Smooth muscle cell (in vitro differentiated cells): ENCODE data around the gene PRRT1. TPM values are rescaled to one million over a fixed set of nuclear protein-coding genes. Genes with fewer than 3 reads are reported as not detected.

Experiments
- DNase-seq: peaks from one replicate; lab custom pipeline; 2025; ENCODE audit not compliant: unreplicated experiment; lab: John Stamatoyannopoulos, UW
- H2AFZ ChIP-seq: fragments of 200-600 bp; sonication (generic); 2 replicates; pipeline ENCODE4 v1.6.0; 2016; ENCODE audit warnings: antibody characterized with exemption, low read depth, mild to moderate bottlenecking
- H3F3A ChIP-seq: fragments of 200-600 bp; sonication (generic); 2 replicates; pipeline ENCODE4 v1.6.0; 2017; ENCODE audit warnings: antibody characterized with exemption, low read depth
- H3K27ac ChIP-seq: fragments of 200-600 bp; sonication (generic); 2 replicates; pipeline ENCODE4 v1.5.1; 2016; ENCODE audit warnings: low read depth, mild to moderate bottlenecking
- H3K27me3 ChIP-seq: fragments of 200-600 bp; sonication (generic); 2 replicates; pipeline ENCODE4 v1.6.1; 2016; ENCODE audit warnings: low read depth, mild to moderate bottlenecking
- H3K36me3 ChIP-seq: fragments of 200-600 bp; sonication (generic); 2 replicates; pipeline ENCODE4 v1.5.1; 2016; ENCODE audit warnings: low read depth
- H3K4me1 ChIP-seq: fragments of 200-600 bp; sonication (generic); 2 replicates; pipeline ENCODE4 v1.5.1; 2016; ENCODE audit warnings: low read depth
- H3K4me2 ChIP-seq: fragments of 200-600 bp; sonication (generic); 2 replicates; pipeline ENCODE4 v1.6.0; 2016; ENCODE audit warnings: mild to moderate bottlenecking
- H3K4me3 ChIP-seq: fragments of 200-600 bp; sonication (generic); 2 replicates; pipeline ENCODE4 v1.5.1; 2016; ENCODE audit warnings: mild to moderate bottlenecking
- H3K79me2 ChIP-seq: fragments of 200-600 bp; sonication (generic); 2 replicates; pipeline ENCODE4 v1.6.0; 2016; ENCODE audit warnings: low read depth, mild to moderate bottlenecking
- H3K9ac ChIP-seq: fragments of 200-600 bp; sonication (generic); 2 replicates; pipeline ENCODE4 v1.6.0; 2016; ENCODE audit warnings: low read depth
- H3K9me3 ChIP-seq: fragments of 200-600 bp; sonication (generic); replicated peaks from 2 replicates; pipeline ENCODE4 v1.5.1; 2016; ENCODE audit warnings: low read depth
- H4K20me1 ChIP-seq: fragments of 200-600 bp; sonication (generic); 2 replicates; pipeline ENCODE4 v1.6.0; 2016; ENCODE audit warnings: low read depth
- WGBS: methylation state at CpG from one replicate; pipeline ENCODE4 v1.1.7; 2016; ENCODE audit warnings: low lambda C conversion rate; 5-methylcytosine and 5-hydroxymethylcytosine counted together
- polyA plus RNA-seq: library from polyadenylated mRNA; unstranded; fragments of >200 nt; fragmentation: Nextera tagmentation; extraction: Ambion mirVana; gene quantifications from 2 replicates; pipeline ENCODE4 v1.2.1, GENCODE V29; 2016
- total RNA-seq: library from RNA; depleted of rRNA; stranded (reverse); fragments of >200 nt; gene quantifications from 2 replicates; pipeline ENCODE4 v1.2.3, GENCODE V29; 2014
- TF ChIP-seq, protein P1 (sequence below): fragments of 200-600 bp; sonication (generic); IDR thresholded peaks from 2 replicates; pipeline ENCODE4 v1.5.1; 2017; ENCODE audit warnings: borderline replicate concordance, mild to moderate bottlenecking, antibody characterized with exemption; ENCODE audit not compliant: insufficient read depth, poor library complexity, severe bottlenecking

PRRT1 gene
- total and polyA plus RNA-seq, 2 experiments from 2014 or later: 3.3 TPM; not detected in 1

DNA sequence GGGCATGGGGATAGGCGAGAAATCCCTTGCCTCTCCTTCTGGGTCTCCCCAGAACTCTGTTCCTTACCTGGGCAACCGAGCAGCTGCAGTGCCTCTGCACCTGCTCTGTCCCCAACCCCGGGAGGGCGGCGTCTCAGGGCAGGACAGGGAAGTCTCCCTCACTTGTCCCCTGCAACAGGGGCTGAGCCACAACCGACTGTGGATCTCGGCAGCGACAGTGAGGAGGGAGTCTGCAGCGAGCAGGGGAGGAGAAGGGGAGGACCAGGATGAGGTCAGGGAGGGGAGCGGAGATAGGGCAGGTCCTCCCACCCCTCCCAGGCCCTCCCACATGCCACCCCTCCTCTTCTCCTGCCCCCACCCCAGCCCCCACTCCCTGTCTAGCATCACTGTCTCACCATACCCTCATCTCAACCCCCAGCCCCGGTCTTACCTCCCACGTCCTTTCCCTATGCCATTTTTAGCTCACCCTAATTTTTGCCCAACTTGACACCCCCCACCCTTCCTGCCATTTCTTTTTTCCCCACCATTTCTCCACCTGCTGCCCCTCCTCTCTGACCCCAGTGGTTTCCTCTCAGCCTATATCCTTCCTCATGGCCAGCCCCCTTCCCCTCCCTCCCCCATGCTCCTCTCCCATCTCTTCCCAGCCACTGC lies 42.5 kb downstream of the PRRT1 start, which contains the start of gene TNXB:
Gene TNXB (minus strand): TSS at position 225 of the 651 bp plus-strand sequence. CDS start 11,140 bp downstream, outside the sequence.
- no peak within 1 kb of the TSS for H3K27ac ChIP-seq
- TF ChIP-seq, protein P1, sequence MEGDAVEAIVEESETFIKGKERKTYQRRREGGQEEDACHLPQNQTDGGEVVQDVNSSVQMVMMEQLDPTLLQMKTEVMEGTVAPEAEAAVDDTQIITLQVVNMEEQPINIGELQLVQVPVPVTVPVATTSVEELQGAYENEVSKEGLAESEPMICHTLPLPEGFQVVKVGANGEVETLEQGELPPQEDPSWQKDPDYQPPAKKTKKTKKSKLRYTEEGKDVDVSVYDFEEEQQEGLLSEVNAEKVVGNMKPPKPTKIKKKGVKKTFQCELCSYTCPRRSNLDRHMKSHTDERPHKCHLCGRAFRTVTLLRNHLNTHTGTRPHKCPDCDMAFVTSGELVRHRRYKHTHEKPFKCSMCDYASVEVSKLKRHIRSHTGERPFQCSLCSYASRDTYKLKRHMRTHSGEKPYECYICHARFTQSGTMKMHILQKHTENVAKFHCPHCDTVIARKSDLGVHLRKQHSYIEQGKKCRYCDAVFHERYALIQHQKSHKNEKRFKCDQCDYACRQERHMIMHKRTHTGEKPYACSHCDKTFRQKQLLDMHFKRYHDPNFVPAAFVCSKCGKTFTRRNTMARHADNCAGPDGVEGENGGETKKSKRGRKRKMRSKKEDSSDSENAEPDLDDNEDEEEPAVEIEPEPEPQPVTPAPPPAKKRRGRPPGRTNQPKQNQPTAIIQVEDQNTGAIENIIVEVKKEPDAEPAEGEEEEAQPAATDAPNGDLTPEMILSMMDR: no peak
- no peak within 1 kb of the TSS for H3K4me3 ChIP-seq
- H3K4me1 ChIP-seq: peaks cover 5% of the 10 kb centered on the region
- 48% methylated on average over 9 of the region's 12 CpGs for WGBS
- no peak within 1 kb of the TSS for H2AFZ ChIP-seq
- no peak for DNase-seq
- no peaks in the 10 kb centered on the region for H3K36me3 ChIP-seq
- H3K9me3 ChIP-seq: no peaks in the 10 kb centered on the region
- peaks cover 7% of the 10 kb centered on the region for H3F3A ChIP-seq
- no peaks in the 10 kb centered on the region for H3K79me2 ChIP-seq
- H3K9ac ChIP-seq: no peak within 1 kb of the TSS
- peak within 1 kb of the TSS; percentile 11 for H3K4me2 ChIP-seq
- H4K20me1 ChIP-seq: no peaks in the 10 kb centered on the region
- peaks cover 16% of the 10 kb centered on the region for H3K27me3 ChIP-seq

DNA sequence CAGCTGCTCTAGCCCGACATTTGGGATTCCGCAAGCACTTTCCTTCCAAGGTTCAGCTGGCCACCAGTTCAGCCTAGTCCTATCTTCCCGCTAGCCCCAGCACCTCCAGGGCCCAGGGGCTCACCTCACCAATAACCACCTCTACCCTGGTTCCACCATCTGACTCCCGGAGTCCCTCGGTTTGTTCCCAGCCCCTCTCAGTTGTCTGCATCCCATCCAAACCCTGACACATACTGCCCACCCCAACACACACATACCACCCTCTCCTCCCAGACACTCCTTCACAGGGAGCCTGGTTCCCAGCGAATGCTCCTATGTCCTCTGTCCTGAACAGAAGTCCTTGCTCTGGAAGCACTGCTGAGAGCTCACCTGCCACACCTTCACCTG lies 43.0 kb downstream of the PRRT1 start:
- WGBS: 69% methylated on average over 6 of the region's 6 CpGs
- no peak overlapping the region for H2AFZ ChIP-seq
- peaks cover 7% of the 10 kb centered on the region for H3F3A ChIP-seq
- H3K27ac ChIP-seq: no peak overlapping the region
- TF ChIP-seq, protein P1: no peak
- no peaks in the 10 kb centered on the region for H3K9me3 ChIP-seq
- peaks cover 5% of the 10 kb centered on the region for H3K4me1 ChIP-seq
- no peak overlapping the region for H3K4me3 ChIP-seq
- peaks cover 16% of the 10 kb centered on the region for H3K27me3 ChIP-seq
- DNase-seq: no peak
- no peaks in the 10 kb centered on the region for H4K20me1 ChIP-seq
- no peak overlapping the region for H3K9ac ChIP-seq
- H3K79me2 ChIP-seq: no peaks in the 10 kb centered on the region
- peak overlapping the region; percentile 11 for H3K4me2 ChIP-seq
- no peaks in the 10 kb centered on the region for H3K36me3 ChIP-seq

DNA sequence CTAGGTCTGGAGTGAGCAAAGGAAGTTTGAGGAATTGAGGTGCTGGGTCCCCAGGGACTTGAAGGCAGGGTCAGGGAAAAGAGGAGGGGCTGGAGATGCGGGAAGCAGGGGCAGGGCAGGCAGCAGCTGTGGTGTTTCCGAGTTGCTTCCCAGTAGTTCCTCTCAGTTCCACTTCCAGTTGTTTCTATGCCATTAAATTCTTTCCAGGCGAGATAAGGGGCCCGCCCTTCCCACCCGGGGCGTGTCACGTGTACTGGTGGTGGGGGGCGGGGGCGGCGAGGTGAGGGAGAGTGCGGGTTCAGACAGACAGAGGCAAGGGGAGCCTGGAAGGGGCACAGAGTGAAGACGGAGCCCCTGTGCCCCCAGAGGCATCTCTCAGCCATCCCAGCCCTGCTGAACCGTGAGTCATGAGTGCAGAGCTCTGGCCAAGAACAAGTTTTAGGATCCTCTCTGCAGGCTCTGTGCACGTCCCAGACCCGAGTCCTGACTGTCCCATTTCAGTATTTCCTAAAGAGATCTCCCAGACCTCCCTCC lies 43.6 kb downstream of the PRRT1 start:
- Histone ChIP-seq H3K27ac (no peak overlapping the region), H3K4me3 (no peak overlapping the region), H3K4me2 (peak overlapping the region; percentile 11), H4K20me1 (no peaks in the 10 kb centered on the region), H3F3A (peaks cover 7% of the 10 kb centered on the region), H3K36me3 (no peaks in the 10 kb centered on the region), H3K27me3 (peaks cover 16% of the 10 kb centered on the region), H3K9me3 (no peaks in the 10 kb centered on the region), H3K4me1 (peaks cover 5% of the 10 kb centered on the region), H3K79me2 (no peaks in the 10 kb centered on the region), H3K9ac (no peak overlapping the region), H2AFZ (no peak overlapping the region)
- WGBS: 15% methylated on average over 5 of the region's 15 CpGs
- DNase-seq: no peak
- TF ChIP-seq, protein P1: no peak
